Natural killer cell (primary cell): Measurements from ENCODE around the gene FRY. TPM values are rescaled to one million over a fixed set of nuclear protein-coding genes. Genes with fewer than 3 reads are reported as not detected.

ENCODE experiments used
- ATAC-seq, 3 donors: fragments of 150-1000 bp in 2 of 3; fragments of 200-7000 bp in 1 of 3; cut with Tn5 transposase; 1 replicate in 1 of 3; 2 replicates in 2 of 3; pipeline ENCODE4 v1.10.0; 2021; ENCODE audit warnings: mild to moderate bottlenecking in 2 of 3, moderate library complexity in 2 of 3
- DNase-seq, 2 donors: peaks; one replicate each; pipeline versions ENCODE4 v3.0.0 to v3.0.0-alpha.2; 2013 to 2021; ENCODE audit warnings: mixed read lengths in 1 of 2
- H3K27ac ChIP-seq: one replicate; pipeline ENCODE4 v1.5.1; 2013; ENCODE audit warnings: mild to moderate bottlenecking, low read length
- H3K27me3 ChIP-seq: one replicate; pipeline ENCODE4 v1.6.1; 2013; ENCODE audit warnings: low read length; ENCODE audit not compliant: control insufficient read depth, insufficient read depth
- H3K36me3 ChIP-seq: one replicate; pipeline ENCODE4 v1.6.1; 2013; ENCODE audit warnings: low read length; ENCODE audit not compliant: control insufficient read depth, insufficient read depth
- H3K4me1 ChIP-seq: one replicate; pipeline ENCODE4 v1.6.1; 2013; ENCODE audit warnings: low read length; ENCODE audit not compliant: control insufficient read depth, insufficient read depth
- H3K4me3 ChIP-seq: one replicate; pipeline ENCODE4 v1.5.1; 2013; ENCODE audit warnings: low read length
- H3K9me3 ChIP-seq: one replicate; pipeline ENCODE4 v1.6.1; 2013; ENCODE audit warnings: low read length; ENCODE audit not compliant: control insufficient read depth, insufficient read depth
- H3K27ac Mint-ChIP-seq, 2 donors: one replicate each; pipeline ENCODE4 v1.8.0; 2022; ENCODE audit warnings: mild to moderate bottlenecking in 2 of 2, mixed read lengths in 2 of 2, moderate library complexity in 1 of 2
- H3K27me3 Mint-ChIP-seq, 2 donors: one replicate each; pipeline ENCODE4 v1.8.0; 2022; ENCODE audit warnings: low read depth in 2 of 2, mixed read lengths in 2 of 2
- H3K36me3 Mint-ChIP-seq: one replicate; pipeline ENCODE4 v1.8.0; 2022; ENCODE audit warnings: mixed read lengths
- H3K4me1 Mint-ChIP-seq, 2 donors: one replicate each; pipeline ENCODE4 v1.8.0; 2022; ENCODE audit warnings: mixed read lengths in 2 of 2
- H3K4me3 Mint-ChIP-seq: one replicate; pipeline ENCODE4 v1.8.0; 2022; ENCODE audit warnings: mild to moderate bottlenecking, moderate library complexity, mixed read lengths
- H3K9me3 Mint-ChIP-seq, 2 donors: one replicate each; pipeline ENCODE4 v1.8.0; 2022; ENCODE audit warnings: mixed read lengths in 2 of 2
- CTCF ChIP-seq: fragments of 200-600 bp; IDR thresholded peaks from one replicate; pipeline ENCODE4 v1.8.0; 2022; ENCODE audit warnings: antibody characterized with exemption
- WGBS: methylation state at CpG from one replicate; pipeline ENCODE4 v1.1.7; 2013; ENCODE audit warnings: missing lambda C conversion rate; ENCODE audit not compliant: insufficient coverage; 5-methylcytosine and 5-hydroxymethylcytosine counted together
- intact Hi-C: fragments of 100-400 bp; cut with micrococcal nuclease; formaldehyde crosslinking; loops from one replicate; pipeline ENCODE4 v1.14.2; 2022
- total RNA-seq, 4 donors: library from RNA; stranded (reverse); fragments of 120-200 nt in 1 of 4; gene quantifications; one replicate each; pipeline versions ENCODE4 v1.2.3 to v1.2.4, GENCODE V29; 2013 to 2022

The FRY gene
- total RNA-seq, 3 donors from 2014 or later (not counting 1 experiment from before 2014, with no cell fraction given) = 25.1 to 52.1 (median 27.4) TPM

DNA sequence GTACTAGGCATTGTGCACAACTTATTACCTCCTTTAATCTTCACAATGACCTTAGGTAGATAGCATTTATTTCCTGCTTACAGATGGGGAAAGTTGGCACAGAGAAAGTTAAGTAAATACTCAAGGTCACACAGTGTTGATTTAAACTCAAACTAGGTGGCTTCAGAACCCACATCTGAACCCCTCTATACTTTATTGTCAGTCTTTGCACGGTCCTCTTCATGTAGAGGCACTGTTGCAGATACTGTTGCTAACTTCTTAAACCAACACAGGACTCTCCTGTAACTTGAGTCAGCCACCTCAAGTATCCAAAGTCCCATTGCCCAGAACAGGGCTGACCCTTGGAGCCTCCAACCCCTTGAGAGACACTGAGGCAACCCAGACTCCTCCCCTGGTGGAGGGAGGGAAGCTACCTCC is 48.8 kb downstream of the FRY start:
- no peak for DNase-seq
- Histone ChIP-seq H3K27me3 (no peaks in the 10 kb centered on the region), H3K27ac (no peak overlapping the region), H3K4me3 (no peak overlapping the region), H3K36me3 (no peaks in the 10 kb centered on the region), H3K4me1 (no peaks in the 10 kb centered on the region), H3K9me3 (no peaks in the 10 kb centered on the region)
- no peaks in the 10 kb centered on the region for H3K27me3 Mint-ChIP-seq
- no peak for TF ChIP-seq CTCF
- H3K4me1 Mint-ChIP-seq = no peaks in the 10 kb centered on the region
- 35% methylated on average over 1 of the region's 1 CpG for WGBS
- no peaks in the 10 kb centered on the region for H3K9me3 Mint-ChIP-seq
- intact Hi-C loops = no loop called here
- no peak overlapping the region for H3K4me3 Mint-ChIP-seq
- H3K27ac Mint-ChIP-seq = no peak overlapping the region
- no peak for ATAC-seq
- H3K36me3 Mint-ChIP-seq = no peaks in the 10 kb centered on the region

DNA sequence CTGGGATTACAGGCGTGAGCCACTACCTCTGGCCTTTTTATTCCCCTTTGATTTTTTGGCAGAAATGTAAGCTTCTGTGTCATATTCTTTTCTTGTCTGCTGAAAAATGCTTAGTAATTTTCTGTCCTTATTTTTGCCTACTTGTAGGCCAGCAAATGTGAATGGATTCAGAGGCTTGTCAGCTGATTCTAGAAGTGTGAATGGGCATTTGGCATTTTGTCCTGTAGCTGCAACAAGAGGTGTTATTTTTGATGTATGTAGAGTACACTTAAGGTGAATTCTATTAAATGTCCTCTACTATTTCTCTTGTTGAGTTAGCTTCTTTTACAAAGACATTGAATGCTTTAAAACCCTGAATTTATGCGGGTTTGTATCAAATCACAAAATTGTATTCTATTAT is 50.0 kb downstream of the FRY start:
- H3K27me3 Mint-ChIP-seq = no peaks in the 10 kb centered on the region
- no peak overlapping the region for H3K4me3 ChIP-seq
- no peak overlapping the region for H3K27ac Mint-ChIP-seq
- H3K4me1 Mint-ChIP-seq = no peaks in the 10 kb centered on the region
- ATAC-seq = no peak
- H3K27me3 ChIP-seq = no peaks in the 10 kb centered on the region
- H3K9me3 Mint-ChIP-seq = no peaks in the 10 kb centered on the region
- intact Hi-C loops = no loop called here
- no peaks in the 10 kb centered on the region for H3K9me3 ChIP-seq
- no peak overlapping the region for H3K27ac ChIP-seq
- H3K4me1 ChIP-seq = no peaks in the 10 kb centered on the region
- no peak for TF ChIP-seq CTCF
- WGBS = 96% methylated on average over 1 of the region's 2 CpGs
- H3K36me3 Mint-ChIP-seq = no peaks in the 10 kb centered on the region
- no peaks in the 10 kb centered on the region for H3K36me3 ChIP-seq
- H3K4me3 Mint-ChIP-seq = no peak overlapping the region
- no peak for DNase-seq

DNA sequence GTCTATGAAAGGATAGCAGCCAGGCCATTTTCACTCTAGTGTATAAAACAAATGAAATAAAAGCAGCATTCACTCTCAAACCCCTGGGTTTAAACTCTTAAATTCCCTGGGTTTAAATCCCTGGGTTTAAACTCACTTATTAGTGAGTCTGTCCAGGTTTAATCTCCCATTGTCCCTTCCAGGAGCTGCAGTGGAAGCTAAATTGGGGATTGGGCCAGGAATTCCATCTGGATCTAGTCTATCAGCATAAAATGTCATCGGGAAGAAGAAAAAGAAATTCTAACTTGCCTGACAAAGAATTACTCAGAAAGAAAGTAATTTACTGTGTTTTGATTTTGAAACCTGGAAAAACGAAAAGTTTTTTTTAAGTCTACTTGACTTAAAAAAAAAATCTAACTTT is 54.8 kb downstream of the FRY start:
- 88% methylated on average over 1 of the region's 2 CpGs for WGBS
- no peaks in the 10 kb centered on the region for H3K9me3 ChIP-seq
- no peaks in the 10 kb centered on the region for H3K36me3 Mint-ChIP-seq
- intact Hi-C loops = no loop called here
- H3K9me3 Mint-ChIP-seq = no peaks in the 10 kb centered on the region
- H3K4me1 ChIP-seq = no peaks in the 10 kb centered on the region
- H3K4me3 Mint-ChIP-seq = no peak overlapping the region
- H3K27ac Mint-ChIP-seq = no peak overlapping the region
- H3K27me3 ChIP-seq = no peaks in the 10 kb centered on the region
- no peaks in the 10 kb centered on the region for H3K27me3 Mint-ChIP-seq
- peaks cover 7% of the 10 kb centered on the region in 2 donors for H3K4me1 Mint-ChIP-seq
- no peak overlapping the region for H3K27ac ChIP-seq
- no peaks in the 10 kb centered on the region for H3K36me3 ChIP-seq
- DNase-seq (no peak), ATAC-seq (no peak)
- no peak for TF ChIP-seq CTCF
- H3K4me3 ChIP-seq = no peak overlapping the region

GRCh38 chr13:32086791-32087441 is 55.3 kb downstream of the FRY start:
- H3K4me1 ChIP-seq = no peaks in the 10 kb centered on the region
- H3K27ac ChIP-seq = no peak overlapping the region
- Mint-ChIP-seq H3K36me3 (no peaks in the 10 kb centered on the region), H3K27ac (no peak overlapping the region), H3K27me3 (no peaks in the 10 kb centered on the region), H3K9me3 (no peaks in the 10 kb centered on the region), H3K4me1 (peaks cover 7% of the 10 kb centered on the region in 2 donors), H3K4me3 (no peak overlapping the region)
- 98% methylated on average over 4 of the region's 4 CpGs for WGBS
- no peak overlapping the region for H3K4me3 ChIP-seq
- no peaks in the 10 kb centered on the region for H3K27me3 ChIP-seq
- TF ChIP-seq CTCF = no peak
- H3K36me3 ChIP-seq = no peaks in the 10 kb centered on the region
- intact Hi-C loops = no loop called here
- ATAC-seq = no peak
- no peaks in the 10 kb centered on the region for H3K9me3 ChIP-seq
- no peak for DNase-seq
